GM23338 (cell line): ENCODE results near the gene RNF7. TPM values are rescaled to one million over a fixed set of nuclear protein-coding genes. Genes with fewer than 3 reads are reported as not detected.

Experiments used
- ATAC-seq: fragments of 200-7000 bp; cut with Tn5 transposase; 3 replicates; pipeline ENCODE4 v1.9.1; 2020
- DNase-seq: peaks from one replicate; pipeline ENCODE4 v3.0.0-alpha.2; 2015; ENCODE audit warnings: low spot score
- H2AFZ ChIP-seq: fragments of 200-600 bp; sonication (generic); 2 replicates; pipeline ENCODE4 v1.8.0; 2016; ENCODE audit warnings: antibody characterized with exemption, mild to moderate bottlenecking, moderate library complexity
- H3F3A ChIP-seq: fragments of 200-600 bp; sonication (generic); replicated peaks from 2 replicates; pipeline ENCODE4 v1.8.0; 2017; ENCODE audit warnings: antibody characterized with exemption, mixed run types, low read depth
- H3K27ac ChIP-seq: fragments of 200-600 bp; sonication (generic); 2 replicates; pipeline ENCODE4 v1.6.1; 2016; ENCODE audit warnings: low read depth
- H3K27me3 ChIP-seq: fragments of 200-600 bp; sonication (generic); 2 replicates; pipeline ENCODE4 v1.8.0; 2016; ENCODE audit warnings: mild to moderate bottlenecking, mixed run types, moderate library complexity; ENCODE audit not compliant: insufficient read depth
- H3K36me3 ChIP-seq: fragments of 200-600 bp; sonication (generic); 2 replicates; pipeline ENCODE4 v1.8.0; 2016; ENCODE audit warnings: mild to moderate bottlenecking; ENCODE audit not compliant: insufficient read depth
- H3K4me1 ChIP-seq: fragments of 200-600 bp; sonication (generic); 2 replicates; pipeline ENCODE4 v1.8.0; 2016; ENCODE audit warnings: mild to moderate bottlenecking, moderate library complexity; ENCODE audit not compliant: insufficient read depth
- H3K4me2 ChIP-seq: fragments of 200-600 bp; sonication (generic); 2 replicates; pipeline ENCODE4 v1.7.1; 2017; ENCODE audit warnings: mixed run types
- H3K4me3 ChIP-seq: fragments of 200-600 bp; sonication (generic); 2 replicates; pipeline ENCODE4 v1.6.1; 2016; ENCODE audit warnings: mixed run types
- H3K79me2 ChIP-seq: fragments of 200-600 bp; sonication (generic); replicated peaks from 2 replicates; pipeline ENCODE4 v1.8.0; 2017; ENCODE audit warnings: mild to moderate bottlenecking; ENCODE audit not compliant: insufficient read depth
- H3K9me2 ChIP-seq: fragments of 200-600 bp; sonication (generic); 2 replicates; pipeline ENCODE4 v1.8.0; 2017; ENCODE audit not compliant: insufficient read depth
- H4K20me1 ChIP-seq: fragments of 200-600 bp; sonication (generic); replicated peaks from 2 replicates; pipeline ENCODE4 v1.8.0; 2017; ENCODE audit warnings: mild to moderate bottlenecking; ENCODE audit not compliant: insufficient read depth
- H3K27ac Mint-ChIP-seq: 2 replicates; pipeline ENCODE4 v1.8.0; 2020; ENCODE audit warnings: inconsistent platforms, mild to moderate bottlenecking, moderate library complexity, mixed read lengths
- H3K27me3 Mint-ChIP-seq: 3 replicates; pipeline ENCODE4 v1.8.0; 2022; ENCODE audit warnings: low read depth, mild to moderate bottlenecking, moderate library complexity, mixed read lengths, inconsistent platforms; ENCODE audit not compliant: insufficient read depth, poor library complexity
- H3K36me3 Mint-ChIP-seq: 3 replicates; pipeline ENCODE4 v1.8.0; 2021; ENCODE audit warnings: low read depth, mild to moderate bottlenecking, inconsistent platforms, moderate library complexity, mixed read lengths
- H3K4me1 Mint-ChIP-seq: 3 replicates; pipeline ENCODE4 v1.8.0; 2020; ENCODE audit warnings: mild to moderate bottlenecking, inconsistent platforms, mixed read lengths
- H3K4me3 Mint-ChIP-seq: 3 replicates; pipeline ENCODE4 v1.8.0; 2021; ENCODE audit warnings: moderate library complexity, mild to moderate bottlenecking, inconsistent platforms, mixed read lengths
- H3K9me3 Mint-ChIP-seq: 3 replicates; pipeline ENCODE4 v1.8.0; 2020; ENCODE audit warnings: moderate library complexity, mild to moderate bottlenecking, inconsistent platforms, mixed read lengths
- CREB1 ChIP-seq: fragments of 250-450 bp; sonication (Bioruptor Pico); IDR thresholded peaks from 2 replicates; pipeline ENCODE4 v1.5.0; 2020; ENCODE audit warnings: low read depth, mild to moderate bottlenecking, moderate library complexity
- CTCF ChIP-seq, 2 experiments: fragments of 200-600 bp in 1 of 2; sonication (generic) in 1 of 2; conservative IDR thresholded peaks; 2 replicates each; pipeline versions ENCODE4 v1.5.1 to v1.6.1; 2016 to 2017; ENCODE audit warnings: antibody characterized with exemption in 2 of 2, low read depth in 2 of 2, mild to moderate bottlenecking in 2 of 2, moderate library complexity in 1 of 2
- EZH2 ChIP-seq: fragments of 200-600 bp; sonication (generic); IDR thresholded peaks from one replicate; pipeline ENCODE4 v1.8.0; 2017; ENCODE audit warnings: antibody characterized with exemption, mild to moderate bottlenecking, low read depth; ENCODE audit not compliant: unreplicated experiment
- EZH2phosphoT487 ChIP-seq: fragments of 200-600 bp; sonication (generic); IDR thresholded peaks from one replicate; pipeline ENCODE4 v1.8.1; 2018; ENCODE audit warnings: antibody characterized with exemption; ENCODE audit not compliant: unreplicated experiment
- NANOG ChIP-seq: IDR thresholded peaks from 2 replicates; pipeline ENCODE4 v1.6.1; 2016; ENCODE audit warnings: antibody characterized with exemption, borderline replicate concordance
- POLR2AphosphoS5 ChIP-seq: IDR thresholded peaks from 2 replicates; pipeline ENCODE4 v1.6.1; 2016; ENCODE audit warnings: antibody characterized with exemption, low read depth
- REST ChIP-seq: IDR thresholded peaks from one replicate; pipeline ENCODE4 v1.6.1; 2018; ENCODE audit warnings: antibody characterized with exemption; ENCODE audit not compliant: unreplicated experiment
- STAT1 ChIP-seq: IDR thresholded peaks from one replicate; pipeline ENCODE4 v1.6.1; 2016; ENCODE audit warnings: antibody characterized with exemption; ENCODE audit not compliant: unreplicated experiment
- ZNF114 ChIP-seq: fragments of 250-450 bp; sonication (Bioruptor Pico); IDR thresholded peaks from 2 replicates; pipeline ENCODE4 v1.5.0; 2020; ENCODE audit warnings: mild to moderate bottlenecking, moderate library complexity
- ZNF331 ChIP-seq: fragments of 250-450 bp; sonication (Bioruptor Pico); IDR thresholded peaks from 2 replicates; pipeline ENCODE4 v1.5.0; 2020; ENCODE audit warnings: low read depth, mild to moderate bottlenecking, moderate library complexity
- ZNF462 ChIP-seq: fragments of 250-450 bp; sonication (Bioruptor Pico); IDR thresholded peaks from 2 replicates; pipeline ENCODE4 v1.5.0; 2020; ENCODE audit warnings: mild to moderate bottlenecking, moderate library complexity
- polyA plus RNA-seq: library from polyadenylated mRNA; unstranded; fragments of >200 nt; fragmentation: Nextera tagmentation; extraction: Ambion mirVana; gene quantifications from 2 replicates; pipeline ENCODE4 v1.2.1, GENCODE V29; 2016
- total RNA-seq: library from RNA; depleted of rRNA; stranded (reverse); fragments of >200 nt; shearing (Covaris generic); gene quantifications from 2 replicates; pipeline ENCODE4 v1.2.3, GENCODE V29; 2014

RNF7 gene
- total and polyA plus RNA-seq, 2 experiments from 2014 or later, result 156 to 254 TPM

- Histone ChIP-seq H3K27ac (no peak overlapping the region), H3K4me3 (no peak overlapping the region), H3K4me1 (no peaks in the 10 kb centered on the region), H3F3A (no peaks in the 10 kb centered on the region), H3K4me2 (no peak overlapping the region), H3K79me2 (no peaks in the 10 kb centered on the region), H3K36me3 (no peaks in the 10 kb centered on the region), H2AFZ (peak overlapping the region; percentile 47; the same call in 1 of the 2 replicates), H3K9me2 (no peaks in the 10 kb centered on the region), H4K20me1 (no peaks in the 10 kb centered on the region), H3K27me3 (no peaks in the 10 kb centered on the region)
- DNase-seq (no peak), ATAC-seq (no peak)
- no peak overlapping the region for H3K27ac Mint-ChIP-seq
- H3K9me3 Mint-ChIP-seq, result 0 out of 3 replicates have a peak, but pooled peaks cover 2% of the 10 kb centered on the region
- no peaks in the 10 kb centered on the region for H3K36me3 Mint-ChIP-seq
- peaks cover 5% of the 10 kb centered on the region for H3K27me3 Mint-ChIP-seq
- TF ChIP-seq EZH2phosphoT487, result no peak
- no peak for TF ChIP-seq ZNF114 (CRISPR knock-in tag)
- no peaks in the 10 kb centered on the region for H3K4me1 Mint-ChIP-seq
- H3K4me3 Mint-ChIP-seq, result no peak overlapping the region
These were observed 46.0 kb downstream of the RNF7 start for GRCh38 chr3:141784096-141784495.

- Histone ChIP-seq H3K79me2 (no peaks in the 10 kb centered on the region), H2AFZ (peak overlapping the region; percentile 47; the same call in 1 of the 2 replicates), H4K20me1 (no peaks in the 10 kb centered on the region), H3K36me3 (no peaks in the 10 kb centered on the region), H3F3A (no peaks in the 10 kb centered on the region), H3K9me2 (no peaks in the 10 kb centered on the region), H3K4me3 (no peak overlapping the region), H3K27me3 (no peaks in the 10 kb centered on the region), H3K4me2 (no peak overlapping the region), H3K4me1 (no peaks in the 10 kb centered on the region), H3K27ac (no peak overlapping the region)
- ATAC-seq, result no peak
- Mint-ChIP-seq H3K4me1 (no peaks in the 10 kb centered on the region), H3K27me3 (peaks cover 7% of the 10 kb centered on the region), H3K4me3 (no peak overlapping the region), H3K27ac (no peak overlapping the region), H3K9me3 (0 out of 3 replicates have a peak, but pooled peaks cover 2% of the 10 kb centered on the region), H3K36me3 (no peaks in the 10 kb centered on the region)
- DNase-seq, result no peak
- TF ChIP-seq POLR2AphosphoS5 (no peak), ZNF462 (CRISPR knock-in tag) (no peak), ZNF331 (CRISPR knock-in tag) (no peak), CTCF (conservative IDR thresholded peaks at IDR 0.05; ENCODE audit: low read depth in 2 of 2) (no peak), EZH2phosphoT487 (no peak), STAT1 (no peak), CREB1 (no peak), EZH2 (no peak), REST (no peak), NANOG (no peak)
These were observed 46.4 kb downstream of the RNF7 start for GRCh38 chr3:141784531-141784930.
